ENCODE results near the gene C2orf42. TPM values are rescaled to one million over a fixed set of nuclear protein-coding genes. Genes with fewer than 3 reads are reported as not detected.

C2orf42 gene
- total RNA-seq, 1 experiment from 2014 or later, result 17.4 TPM

DNA sequence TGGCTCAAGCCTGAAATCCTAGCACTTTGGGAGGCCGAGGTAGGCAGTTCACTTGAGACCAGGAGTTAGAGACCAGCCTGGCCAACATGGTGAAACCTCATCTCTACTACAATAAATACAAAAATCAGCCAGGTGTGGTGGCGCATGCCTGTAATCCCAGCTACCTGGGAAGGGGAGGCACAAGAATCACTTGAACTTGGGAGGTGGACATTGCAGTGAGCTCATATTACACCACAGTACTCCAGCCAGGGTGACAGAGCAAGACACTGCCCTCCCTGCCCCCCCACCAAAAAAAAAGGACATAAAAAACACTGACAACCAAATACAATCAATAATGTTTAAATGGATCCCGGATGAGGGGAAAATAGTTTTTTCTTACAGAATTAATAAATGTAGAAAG lies 49.8 kb upstream of the C2orf42 start:
- CTCF ChIA-PET, result no interaction called here
- DNase-seq (ENCODE audit: low read depth, low spot score) (no peak), ATAC-seq (no peak)
- no peak overlapping the region for H3K9ac ChIP-seq (ENCODE audit: low read length)
- RAD21 ChIA-PET (ENCODE audit: low non-redundant PET in 1 of 2, low total read pairs in 2 of 2, uncharacterized antibody in 2 of 2, unreplicated experiment in 2 of 2), result no interaction called here
- H2AFZ ChIP-seq (ENCODE audit: low read depth, low read length, poor library complexity, severe bottlenecking), result no peak overlapping the region
- H3K4me1 ChIP-seq (ENCODE audit: control insufficient read depth in 1 of 2, insufficient read depth in 2 of 2, low read length in 2 of 2), result 0 out of 4 replicates have a peak, but pooled peaks cover 0 to 7% of the 10 kb centered on the region in 2 experiments
- H3K9me2 ChIP-seq (ENCODE audit: insufficient read depth), result no peaks in the 10 kb centered on the region
- no peak overlapping the region for H3K4me2 ChIP-seq (ENCODE audit: low read length)
- no peaks in the 10 kb centered on the region for H4K20me1 ChIP-seq (ENCODE audit: insufficient read depth)
- H3K27ac ChIP-seq (ENCODE audit: low read depth, low read length), result no peak overlapping the region
- TF ChIP-seq REST (IDR thresholded peaks at IDR 0.05; ENCODE audit: low read depth), result no peak
- no peak for TF ChIP-seq YY1 (IDR thresholded peaks at IDR 0.05; ENCODE audit: extremely low read depth, insufficient replicate concordance, low read depth, low read length)
- TF ChIP-seq POLR2A (IDR thresholded peaks at IDR 0.05; ENCODE audit: borderline replicate concordance, extremely low read depth, insufficient read depth, insufficient read length), result no peak
- TF ChIP-seq RAD21 (IDR thresholded peaks at IDR 0.05; ENCODE audit: low read depth), result no peak
- TF ChIP-seq, protein P1, sequence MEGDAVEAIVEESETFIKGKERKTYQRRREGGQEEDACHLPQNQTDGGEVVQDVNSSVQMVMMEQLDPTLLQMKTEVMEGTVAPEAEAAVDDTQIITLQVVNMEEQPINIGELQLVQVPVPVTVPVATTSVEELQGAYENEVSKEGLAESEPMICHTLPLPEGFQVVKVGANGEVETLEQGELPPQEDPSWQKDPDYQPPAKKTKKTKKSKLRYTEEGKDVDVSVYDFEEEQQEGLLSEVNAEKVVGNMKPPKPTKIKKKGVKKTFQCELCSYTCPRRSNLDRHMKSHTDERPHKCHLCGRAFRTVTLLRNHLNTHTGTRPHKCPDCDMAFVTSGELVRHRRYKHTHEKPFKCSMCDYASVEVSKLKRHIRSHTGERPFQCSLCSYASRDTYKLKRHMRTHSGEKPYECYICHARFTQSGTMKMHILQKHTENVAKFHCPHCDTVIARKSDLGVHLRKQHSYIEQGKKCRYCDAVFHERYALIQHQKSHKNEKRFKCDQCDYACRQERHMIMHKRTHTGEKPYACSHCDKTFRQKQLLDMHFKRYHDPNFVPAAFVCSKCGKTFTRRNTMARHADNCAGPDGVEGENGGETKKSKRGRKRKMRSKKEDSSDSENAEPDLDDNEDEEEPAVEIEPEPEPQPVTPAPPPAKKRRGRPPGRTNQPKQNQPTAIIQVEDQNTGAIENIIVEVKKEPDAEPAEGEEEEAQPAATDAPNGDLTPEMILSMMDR (IDR thresholded peaks at IDR 0.05 in 2 of 3, conservative IDR thresholded peaks at IDR 0.05 in 1 of 3; ENCODE audit: borderline replicate concordance in 1 of 3, insufficient read depth in 1 of 3, low read depth in 2 of 3, low read length in 2 of 3), result no peak
- TF ChIP-seq SRF (IDR thresholded peaks at IDR 0.05; ENCODE audit: low read depth), result no peak
- TF ChIP-seq CEBPB (IDR thresholded peaks at IDR 0.05; ENCODE audit: low read depth), result no peak
- TF ChIP-seq TCF7L2 (IDR thresholded peaks at IDR 0.05; ENCODE audit: borderline replicate concordance, extremely low read depth, insufficient read depth, insufficient read length), result no peak
- TF ChIP-seq, protein P2, sequence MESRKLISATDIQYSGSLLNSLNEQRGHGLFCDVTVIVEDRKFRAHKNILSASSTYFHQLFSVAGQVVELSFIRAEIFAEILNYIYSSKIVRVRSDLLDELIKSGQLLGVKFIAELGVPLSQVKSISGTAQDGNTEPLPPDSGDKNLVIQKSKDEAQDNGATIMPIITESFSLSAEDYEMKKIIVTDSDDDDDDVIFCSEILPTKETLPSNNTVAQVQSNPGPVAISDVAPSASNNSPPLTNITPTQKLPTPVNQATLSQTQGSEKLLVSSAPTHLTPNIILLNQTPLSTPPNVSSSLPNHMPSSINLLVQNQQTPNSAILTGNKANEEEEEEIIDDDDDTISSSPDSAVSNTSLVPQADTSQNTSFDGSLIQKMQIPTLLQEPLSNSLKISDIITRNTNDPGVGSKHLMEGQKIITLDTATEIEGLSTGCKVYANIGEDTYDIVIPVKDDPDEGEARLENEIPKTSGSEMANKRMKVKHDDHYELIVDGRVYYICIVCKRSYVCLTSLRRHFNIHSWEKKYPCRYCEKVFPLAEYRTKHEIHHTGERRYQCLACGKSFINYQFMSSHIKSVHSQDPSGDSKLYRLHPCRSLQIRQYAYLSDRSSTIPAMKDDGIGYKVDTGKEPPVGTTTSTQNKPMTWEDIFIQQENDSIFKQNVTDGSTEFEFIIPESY (IDR thresholded peaks at IDR 0.05; ENCODE audit: extremely low read depth, insufficient replicate concordance, low read length), result no peak
- no peak for TF ChIP-seq SP1 (IDR thresholded peaks at IDR 0.05; ENCODE audit: low read depth)
- no peak for TF ChIP-seq JUND (IDR thresholded peaks at IDR 0.05)
- TF ChIP-seq, protein P3, sequence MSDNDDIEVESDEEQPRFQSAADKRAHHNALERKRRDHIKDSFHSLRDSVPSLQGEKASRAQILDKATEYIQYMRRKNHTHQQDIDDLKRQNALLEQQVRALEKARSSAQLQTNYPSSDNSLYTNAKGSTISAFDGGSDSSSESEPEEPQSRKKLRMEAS (IDR thresholded peaks at IDR 0.05), result no peak
- TF ChIP-seq ELF1 (IDR thresholded peaks at IDR 0.05; ENCODE audit: borderline replicate concordance, low read depth), result no peak
- TF ChIP-seq EGR1 (IDR thresholded peaks at IDR 0.05; ENCODE audit: low read depth), result no peak
- intact Hi-C loops (cut with micrococcal nuclease), result no loop called here
- no TSS peak for BruUV-seq (replicated peaks)
- H3K27me3 ChIP-seq (ENCODE audit: insufficient read depth, low read length), result no peaks in the 10 kb centered on the region
- H3K4me3 ChIP-seq (replicated peaks in 1 of 2; ENCODE audit: low read depth in 1 of 2, low read length in 2 of 2), result no peak overlapping the region
- H3K79me2 ChIP-seq (ENCODE audit: insufficient read depth, low read length), result peaks cover 100% of the 10 kb centered on the region
- POLR2A ChIA-PET, result interaction anchor here (1.1 kb wide), 1 partner anchor 50 kb away, joined by 3 read pairs; the partner anchor contains the start of gene C2orf42
- H3K9me3 ChIP-seq (ENCODE audit: control insufficient read depth in 1 of 2, insufficient read depth in 1 of 2, low read depth in 1 of 2, low read length in 2 of 2), result no peaks in the 10 kb centered on the region
- peaks cover 7 to 9% of the 10 kb centered on the region in 2 experiments; a peak in 3 of 4 replicates for H3K36me3 ChIP-seq (ENCODE audit: control insufficient read depth in 1 of 2, insufficient read depth in 2 of 2, low read length in 2 of 2)
